ENCODE measurements around the gene SLC66A2. TPM values are rescaled to one million over a fixed set of nuclear protein-coding genes. Genes with fewer than 3 reads are reported as not detected.
A peak's percentile ranks its signal among the peaks of the same experiment; 100 is the strongest.
"Not testable (repeated sequence)": the region's sequence is repeated elsewhere in the genome, so short reads cannot be mapped to it uniquely, and the experiment has no call there.

The SLC66A2 gene
- total RNA-seq, 1 experiment from 2014 or later = 18.3 TPM

DNA sequence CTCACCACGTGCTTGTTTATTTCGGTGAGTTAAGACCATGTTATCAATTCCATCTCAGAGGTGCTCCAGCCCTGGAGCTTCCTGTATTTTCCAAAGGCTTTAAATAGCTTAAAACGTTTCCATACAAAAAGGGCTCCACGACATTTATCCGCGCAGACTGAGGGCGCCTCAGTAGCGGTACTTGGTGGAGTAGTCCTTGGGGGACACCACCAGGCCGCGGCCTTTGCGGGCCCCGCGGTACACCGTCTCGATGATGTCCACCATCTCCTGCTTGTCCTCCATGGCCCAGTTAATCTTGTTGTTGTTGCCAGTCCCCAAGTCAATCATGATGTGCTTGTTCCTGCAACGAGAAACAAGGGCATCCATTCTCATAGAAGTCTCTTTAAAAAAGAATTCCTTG is 22.1 kb upstream of the SLC66A2 start:
- no peak for DNase-seq (ENCODE audit: low read depth, low spot score)
- in situ Hi-C loops (cut with HindIII; ENCODE audit: low pct_unique_long_range_greater_than_20kb, low sequenced_read_pairs) = no loop called here

DNA sequence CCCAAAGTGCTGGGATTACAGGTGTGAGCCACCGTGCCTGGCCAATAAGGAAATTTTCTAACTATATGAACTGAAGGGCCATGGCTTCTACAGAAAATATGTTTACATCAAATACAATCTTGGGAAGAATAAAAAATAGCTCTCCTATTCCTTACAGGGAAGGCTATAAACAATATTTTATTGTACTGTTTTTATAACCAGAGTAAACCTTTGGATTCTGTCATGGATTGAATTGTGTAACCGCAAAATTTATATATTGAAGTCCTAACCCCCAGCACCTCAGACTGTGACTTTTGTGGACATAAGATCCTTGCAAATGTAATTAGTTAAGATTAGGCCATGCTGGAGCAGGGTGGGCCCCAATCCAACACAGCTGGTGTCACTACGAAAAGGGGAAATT is 21.3 kb upstream of the SLC66A2 start:
- DNase-seq (ENCODE audit: low read depth, low spot score) = no peak
- in situ Hi-C loops (cut with HindIII; ENCODE audit: low pct_unique_long_range_greater_than_20kb, low sequenced_read_pairs) = no loop called here

DNA sequence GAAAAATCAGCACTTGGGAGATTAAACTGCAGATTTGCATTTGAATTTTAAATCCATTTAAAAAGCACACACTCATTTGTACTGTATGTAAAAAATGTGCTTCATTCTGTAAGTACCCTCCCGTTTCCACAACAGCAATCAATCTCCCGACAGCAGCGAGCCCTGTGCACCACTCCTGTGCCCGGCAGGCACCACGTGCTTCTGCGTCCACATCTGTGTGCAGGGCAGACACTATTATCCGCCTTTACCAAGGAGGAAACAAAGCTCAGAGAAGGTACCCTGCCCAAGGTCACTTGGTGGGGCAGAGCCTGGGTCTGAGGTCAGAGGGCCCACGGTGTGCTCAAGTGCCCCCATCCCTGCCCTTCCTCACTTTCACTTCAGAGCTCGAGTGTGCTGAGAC is 20.5 kb upstream of the SLC66A2 start:
- in situ Hi-C loops (cut with HindIII; ENCODE audit: low pct_unique_long_range_greater_than_20kb, low sequenced_read_pairs) = no loop called here

DNA sequence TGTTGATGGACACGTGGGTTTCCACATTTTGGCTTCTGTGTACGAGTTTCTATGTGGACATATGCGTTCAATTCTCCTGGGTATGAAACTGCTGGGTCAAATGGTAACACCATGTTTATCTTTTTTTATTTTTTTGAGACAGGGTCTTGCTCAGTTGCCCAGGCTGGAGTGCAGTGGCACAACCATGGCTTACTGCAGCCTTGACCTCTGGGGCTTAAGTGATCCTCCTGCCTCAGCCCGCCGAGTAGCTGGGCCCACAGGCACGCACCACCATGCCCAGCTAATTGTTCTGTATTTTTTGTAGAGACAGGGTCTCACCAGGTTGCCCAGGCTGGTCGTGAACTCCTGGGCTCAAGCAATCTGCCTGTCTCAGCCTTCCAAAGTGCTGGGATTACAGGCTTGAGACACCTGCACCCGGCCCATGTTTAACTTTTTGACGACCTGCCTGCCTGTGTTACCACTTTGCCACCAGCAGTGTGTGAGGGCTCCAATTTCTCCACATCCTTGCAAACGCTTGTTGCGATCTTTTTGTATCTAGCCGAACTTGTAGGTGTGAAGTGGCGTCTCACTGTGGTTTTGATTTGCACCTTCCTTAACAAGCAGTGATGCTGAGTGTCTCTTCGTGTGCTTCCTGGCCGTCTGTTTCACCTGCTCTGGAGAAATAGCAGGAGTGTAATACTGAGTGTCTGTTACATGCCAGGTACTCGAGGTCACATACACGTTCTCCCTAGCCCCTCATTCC is 19.9 kb upstream of the SLC66A2 start:
- in situ Hi-C loops (cut with HindIII; ENCODE audit: low pct_unique_long_range_greater_than_20kb, low sequenced_read_pairs) = no loop called here
- no peak for DNase-seq (ENCODE audit: low read depth, low spot score)

More for the DNA sequence above, 20.5 kb upstream of the SLC66A2 start:
- DNase-seq (ENCODE audit: low read depth, low spot score) = no peak

DNA sequence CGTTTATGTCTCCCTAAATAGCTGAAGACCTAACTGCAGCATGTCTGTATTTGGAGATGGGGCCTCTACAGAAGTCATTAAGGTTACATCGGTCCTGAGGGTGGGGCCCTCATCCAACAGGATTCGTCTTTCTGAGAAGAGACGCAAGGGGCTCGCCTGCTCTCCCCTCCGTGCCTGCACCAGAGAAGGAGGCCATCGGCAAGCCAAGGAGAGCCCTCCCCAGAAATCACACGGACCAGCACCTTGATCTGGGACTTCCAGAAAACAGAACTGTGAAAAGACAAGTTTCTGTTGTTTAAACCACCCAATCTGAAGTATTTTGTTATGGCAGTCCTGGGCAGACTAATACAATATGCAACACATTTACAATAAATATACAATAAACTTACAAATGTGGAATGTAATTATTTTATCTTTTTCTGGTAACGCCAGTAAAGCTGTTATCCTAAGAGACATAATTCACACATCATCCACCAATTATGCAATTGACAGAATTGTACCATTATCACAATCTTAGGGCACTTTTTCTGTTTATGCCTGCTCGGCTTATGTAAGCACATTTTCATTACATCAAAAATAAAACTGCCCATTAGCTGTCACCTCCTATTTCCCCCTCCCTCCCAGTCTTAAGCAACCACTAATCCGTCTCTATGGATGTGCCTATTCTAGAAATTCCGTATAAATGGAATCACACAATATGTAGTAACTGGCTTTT is 19.1 kb upstream of the SLC66A2 start:
- in situ Hi-C loops (cut with HindIII; ENCODE audit: low pct_unique_long_range_greater_than_20kb, low sequenced_read_pairs) = no loop called here
- no peak for DNase-seq (ENCODE audit: low read depth, low spot score)

DNA sequence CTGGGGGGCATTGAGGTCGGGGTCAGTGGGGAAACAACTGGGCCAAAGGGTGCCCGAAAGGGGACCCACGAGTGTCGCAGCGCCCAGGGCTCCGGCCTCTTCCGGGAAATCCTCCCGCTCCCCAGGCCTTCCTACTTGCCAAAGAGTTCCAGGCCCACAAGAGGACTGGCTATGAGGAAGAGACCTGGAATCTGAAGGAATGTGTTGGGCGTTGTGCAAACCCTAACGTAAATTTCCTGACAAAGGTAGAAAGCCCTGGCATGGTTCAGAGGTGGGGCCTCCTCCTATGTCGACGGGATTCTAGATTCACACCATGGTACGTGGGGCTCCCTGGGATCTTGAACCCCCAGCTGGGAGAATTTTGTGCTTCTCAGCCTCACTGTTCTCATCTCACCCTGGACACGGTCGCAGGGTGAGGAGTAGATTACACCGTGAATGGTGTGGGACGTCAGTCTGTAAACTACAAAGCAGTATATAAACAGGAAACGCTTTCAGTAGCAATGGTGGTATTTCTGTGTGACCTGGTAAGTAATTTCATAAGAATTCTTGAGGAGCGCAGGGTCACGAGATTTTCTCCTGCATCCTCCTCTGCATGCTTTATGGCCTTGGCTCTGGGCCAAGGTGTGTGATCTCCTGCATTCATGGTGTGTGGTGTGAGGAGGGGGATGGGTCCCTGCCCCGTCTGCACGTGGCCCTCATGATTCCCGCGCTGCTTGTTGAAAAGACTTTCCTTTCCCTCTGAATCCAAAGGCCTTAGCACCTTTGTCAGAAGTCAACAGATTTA is 13.9 kb upstream of the SLC66A2 start:
- in situ Hi-C loops (cut with HindIII; ENCODE audit: low pct_unique_long_range_greater_than_20kb, low sequenced_read_pairs) = no loop called here
- DNase-seq (ENCODE audit: low read depth, low spot score) = peak; percentile 85

DNA sequence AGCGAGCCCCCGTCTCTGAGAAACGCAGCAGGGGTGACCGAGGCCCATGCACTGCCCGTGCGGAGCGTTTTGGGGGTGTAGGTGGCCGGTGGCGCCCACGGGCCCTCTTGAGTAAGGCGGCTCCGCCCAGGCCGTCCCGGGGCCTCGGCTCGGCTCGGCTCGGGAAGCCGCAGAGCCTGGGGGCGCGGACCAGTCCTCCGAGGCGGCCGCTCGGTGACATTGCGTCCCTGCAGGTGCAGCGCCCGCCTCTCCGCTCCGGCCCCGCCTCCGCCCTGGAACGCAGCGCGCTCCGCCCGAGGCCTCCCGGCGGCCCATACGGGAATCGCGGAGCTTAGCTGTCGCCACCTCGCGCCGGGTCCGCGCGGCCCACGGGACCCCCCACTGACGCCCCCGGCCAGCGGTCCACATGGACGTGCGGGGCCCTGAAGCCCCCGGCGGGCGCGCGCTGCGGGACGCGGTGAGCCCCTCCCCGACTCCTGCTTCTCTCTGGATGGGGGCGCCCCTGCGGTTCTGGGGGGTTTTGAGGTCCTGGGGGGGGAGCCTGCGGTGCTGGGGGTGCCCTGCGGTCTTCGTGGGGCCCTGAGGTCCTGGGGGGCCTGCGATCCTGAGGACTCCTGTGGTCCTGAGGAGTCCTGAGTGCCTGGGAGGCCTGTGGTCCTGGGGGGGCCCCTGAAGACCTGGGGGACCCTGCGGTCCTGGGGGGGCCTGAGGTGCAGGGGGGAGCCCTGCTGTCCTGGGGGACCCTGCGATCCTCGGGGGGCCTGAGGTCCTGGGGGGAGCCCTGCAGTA is 13.1 kb upstream of the SLC66A2 start, which contains the start of gene HSBP1L1:
Gene HSBP1L1, plus strand, starts transcription at position 314 of the 789 bp plus-strand sequence. Its CDS starts 93 bp downstream, at position 407.
- peak; percentile 45 for DNase-seq (ENCODE audit: low read depth, low spot score)
- in situ Hi-C loops (cut with HindIII; ENCODE audit: low pct_unique_long_range_greater_than_20kb, low sequenced_read_pairs) = no loop called here

DNA sequence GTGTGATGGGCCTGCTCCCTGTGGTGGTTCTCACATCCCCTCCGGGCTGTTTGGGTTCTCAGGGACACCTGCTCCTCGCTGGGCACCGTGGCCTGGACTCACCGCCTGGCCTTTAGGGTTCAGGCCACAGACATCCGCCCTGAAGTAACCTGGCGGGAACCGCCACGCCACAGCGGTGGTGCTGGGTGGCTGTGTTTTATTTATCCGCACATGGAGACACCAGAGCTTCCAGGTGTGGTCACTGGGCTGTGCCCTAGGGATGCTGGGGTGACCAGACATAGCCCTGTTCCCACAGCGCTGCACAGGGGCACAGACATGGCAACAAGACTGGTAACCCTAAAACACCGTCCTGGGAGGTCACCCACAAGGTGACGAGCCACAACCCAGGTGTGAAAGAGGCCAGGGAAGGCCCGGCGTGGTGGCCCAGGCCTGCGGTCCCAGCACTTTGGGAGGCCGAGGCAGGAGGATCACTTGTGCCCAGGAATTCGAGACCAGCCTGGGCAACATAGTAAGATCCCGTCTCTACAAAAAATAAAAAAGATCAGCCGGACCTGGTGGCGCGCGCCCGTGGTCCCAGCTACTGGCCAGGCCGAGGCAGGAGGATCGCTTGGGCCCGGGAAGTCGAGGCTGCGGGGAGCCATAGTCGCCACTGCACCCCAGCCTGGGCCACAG is 12.3 kb upstream of the SLC66A2 start:
- in situ Hi-C loops (cut with HindIII; ENCODE audit: low pct_unique_long_range_greater_than_20kb, low sequenced_read_pairs) = no loop called here
- no peak for DNase-seq (ENCODE audit: low read depth, low spot score)

DNA sequence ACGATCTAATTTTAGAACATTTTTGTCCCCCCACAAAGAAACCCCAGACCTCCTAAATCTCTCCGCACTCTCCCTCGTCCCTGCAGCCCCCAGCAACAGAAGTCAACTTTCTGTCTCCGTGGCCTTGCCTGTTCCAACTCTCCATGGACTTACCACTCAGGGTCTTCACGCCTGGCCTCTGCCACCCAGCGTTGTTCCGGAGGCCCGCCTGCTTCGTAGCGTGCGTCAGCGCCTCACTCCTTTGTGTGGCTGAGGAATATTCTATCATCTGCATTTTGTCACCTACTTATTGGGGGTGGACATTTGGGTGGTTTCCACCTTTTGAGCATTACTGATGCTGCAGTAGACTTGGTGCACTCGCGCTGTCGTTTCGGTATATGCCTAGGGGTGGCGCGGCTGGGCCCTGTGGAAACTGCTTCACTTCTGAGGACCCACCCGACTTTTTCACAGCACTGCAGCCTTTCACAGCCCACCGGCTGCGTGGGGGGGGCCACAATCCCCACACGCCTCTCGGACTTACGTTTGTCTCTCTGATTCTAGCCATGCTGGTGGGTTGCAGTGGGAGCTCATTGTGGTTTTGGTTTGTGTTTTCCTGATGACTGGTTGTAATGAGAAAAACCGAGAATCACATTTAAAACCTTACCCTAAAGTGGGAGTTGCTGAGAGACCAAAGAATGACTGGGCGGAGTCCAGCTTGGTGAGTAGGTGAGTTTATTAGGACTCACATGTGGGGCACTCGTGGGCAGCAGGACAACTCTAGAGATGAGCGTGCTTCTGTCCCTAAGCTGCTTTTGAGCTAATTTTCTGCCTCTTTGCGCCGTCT is 11.6 kb upstream of the SLC66A2 start:
- in situ Hi-C loops (cut with HindIII; ENCODE audit: low pct_unique_long_range_greater_than_20kb, low sequenced_read_pairs) = no loop called here
- no peak for DNase-seq (ENCODE audit: low read depth, low spot score)

DNA sequence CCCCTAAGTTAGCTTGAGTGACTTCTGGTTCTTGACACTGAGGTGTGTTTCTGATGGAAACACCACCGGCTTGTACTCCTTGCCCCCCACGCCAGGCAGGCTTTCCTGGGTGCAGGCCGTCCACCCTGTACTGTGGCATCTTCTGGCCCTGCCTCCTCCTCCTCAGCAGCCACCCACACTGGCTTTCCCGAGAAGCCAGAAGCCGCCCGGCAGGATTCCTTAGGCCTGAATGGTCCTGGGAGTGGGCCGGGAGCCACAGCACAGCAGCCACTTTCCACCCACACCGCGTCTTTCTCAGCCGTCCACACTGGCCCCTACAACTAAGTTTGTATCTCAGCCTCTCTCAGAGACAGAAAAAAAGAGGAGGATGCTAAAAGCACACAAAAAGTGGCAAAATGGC is 10.9 kb upstream of the SLC66A2 start:
- DNase-seq (ENCODE audit: low read depth, low spot score) = no peak
- in situ Hi-C loops (cut with HindIII; ENCODE audit: low pct_unique_long_range_greater_than_20kb, low sequenced_read_pairs) = no loop called here

DNA sequence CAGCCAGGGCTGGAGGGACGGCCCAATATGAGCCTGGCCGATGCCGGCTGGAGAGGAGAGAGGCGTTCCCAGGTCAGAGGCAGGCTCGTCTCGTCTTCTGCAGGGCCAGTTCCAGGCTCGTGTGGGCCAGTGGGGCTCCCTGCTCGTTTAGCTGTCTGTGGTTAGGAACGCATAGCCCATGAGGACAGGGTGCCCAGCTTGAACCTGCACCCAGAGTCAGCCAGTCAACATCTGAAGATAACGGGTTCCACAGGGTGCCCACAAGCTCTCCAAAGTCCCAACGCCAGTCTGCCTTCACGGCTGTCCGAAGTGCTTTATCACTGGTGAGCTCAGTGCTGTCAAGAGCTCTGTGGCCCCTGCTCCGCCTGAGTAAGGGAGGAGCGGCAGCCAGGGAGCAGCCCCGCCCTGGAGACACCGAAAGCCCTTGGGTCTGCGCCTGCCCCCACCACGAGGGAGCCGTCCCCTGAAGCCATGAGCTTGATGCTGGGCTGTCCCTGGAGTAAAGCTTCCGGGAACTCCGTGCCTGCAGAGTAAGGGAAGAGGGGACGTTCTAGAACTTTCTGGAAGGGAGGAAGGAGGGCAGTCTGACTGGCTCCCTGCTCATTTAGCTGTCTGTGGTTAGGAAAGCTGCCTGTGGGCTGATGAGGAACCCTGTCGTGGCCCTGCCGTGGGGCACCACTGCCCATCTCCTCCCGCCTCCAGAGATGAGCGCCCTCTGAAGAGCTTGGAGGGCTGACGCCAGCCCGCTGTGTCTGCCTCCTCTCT is 10.3 kb upstream of the SLC66A2 start:
- no peak for DNase-seq (ENCODE audit: low read depth, low spot score)
- in situ Hi-C loops (cut with HindIII; ENCODE audit: low pct_unique_long_range_greater_than_20kb, low sequenced_read_pairs) = no loop called here

DNA sequence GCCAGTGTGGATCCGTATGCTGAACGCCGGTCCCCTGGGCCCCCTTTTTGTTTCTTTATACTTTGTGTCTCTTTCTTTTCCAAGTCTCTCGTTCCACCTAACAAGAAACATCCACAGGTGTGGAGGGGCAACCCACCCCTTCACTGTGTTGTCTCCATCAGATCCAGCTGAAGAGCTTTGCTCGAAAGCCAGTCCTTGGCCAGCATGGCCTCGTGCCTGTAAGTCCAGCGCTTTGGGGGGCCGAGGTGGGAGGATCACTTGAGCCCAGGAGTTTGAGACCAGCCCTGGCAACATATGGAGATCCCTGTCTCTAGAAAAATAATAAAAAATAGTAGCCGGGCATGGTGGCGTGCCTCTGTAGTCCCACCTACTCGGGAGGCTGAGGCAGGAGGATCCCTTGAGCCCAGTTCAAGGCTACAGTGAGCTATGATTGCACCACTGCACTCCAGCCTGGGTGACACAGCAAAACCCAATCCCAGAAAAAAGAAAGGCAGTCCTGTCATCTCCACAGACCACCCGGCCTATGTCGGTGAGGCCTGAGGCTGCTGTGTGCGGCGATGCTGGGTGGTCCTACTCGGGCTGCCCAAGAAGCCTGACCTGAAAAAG is 9.6 kb upstream of the SLC66A2 start:
- in situ Hi-C loops (cut with HindIII; ENCODE audit: low pct_unique_long_range_greater_than_20kb, low sequenced_read_pairs) = no loop called here
- DNase-seq (ENCODE audit: low read depth, low spot score) = no peak

DNA sequence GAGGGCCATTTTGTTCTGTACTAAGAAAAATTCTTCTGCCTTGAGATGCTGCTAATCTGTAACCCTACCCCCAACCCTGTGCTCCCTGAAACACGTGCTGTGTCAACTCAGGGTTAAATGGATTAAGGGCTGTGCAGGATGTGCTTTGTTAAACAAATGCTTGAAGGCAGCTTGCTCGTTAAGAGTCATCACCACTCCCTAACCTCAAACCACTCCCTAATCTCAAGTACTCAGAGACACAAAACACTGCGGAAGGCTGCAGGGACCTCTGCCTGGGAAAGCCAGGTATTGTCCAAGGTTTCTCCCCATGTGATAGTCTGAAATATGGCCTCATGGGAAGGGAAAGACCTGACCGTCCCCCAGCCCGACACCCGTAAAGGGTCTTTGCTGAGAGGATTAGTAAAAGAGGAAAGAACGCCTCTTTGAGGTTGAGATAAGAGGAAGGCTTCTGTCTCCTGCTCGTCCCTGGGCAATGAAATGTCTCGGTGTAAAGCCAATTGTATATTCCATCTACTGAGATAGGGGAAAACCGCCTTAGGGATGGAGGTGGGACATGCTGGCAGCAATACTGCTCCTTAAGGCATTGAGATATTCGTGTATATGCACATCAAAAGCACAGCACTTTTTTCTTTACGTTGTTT is 8.8 kb upstream of the SLC66A2 start:
- in situ Hi-C loops (cut with HindIII; ENCODE audit: low pct_unique_long_range_greater_than_20kb, low sequenced_read_pairs); DNase-seq (ENCODE audit: low read depth, low spot score): not testable (repeated sequence)

DNA sequence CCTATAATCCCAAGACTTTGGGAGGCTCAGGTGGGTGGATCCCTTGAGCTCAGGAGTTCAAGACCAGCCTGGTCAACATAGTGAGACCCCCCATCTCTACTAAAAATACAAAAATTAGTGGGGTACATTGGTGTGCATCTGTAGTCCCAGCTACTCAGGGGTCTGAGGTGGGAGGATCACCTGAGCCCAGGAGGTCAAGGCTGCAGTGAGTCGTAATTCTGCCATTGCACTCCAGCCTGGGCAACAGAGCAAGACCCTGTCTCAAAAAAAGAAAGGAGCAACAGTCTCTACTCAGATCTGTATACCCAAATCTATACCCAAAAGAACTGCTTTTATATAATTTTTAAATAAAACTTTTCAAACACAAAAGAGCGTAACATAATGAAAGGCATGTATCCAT is 7.5 kb upstream of the SLC66A2 start:
- in situ Hi-C loops (cut with HindIII; ENCODE audit: low pct_unique_long_range_greater_than_20kb, low sequenced_read_pairs) = no loop called here
- DNase-seq (ENCODE audit: low read depth, low spot score) = no peak

DNA sequence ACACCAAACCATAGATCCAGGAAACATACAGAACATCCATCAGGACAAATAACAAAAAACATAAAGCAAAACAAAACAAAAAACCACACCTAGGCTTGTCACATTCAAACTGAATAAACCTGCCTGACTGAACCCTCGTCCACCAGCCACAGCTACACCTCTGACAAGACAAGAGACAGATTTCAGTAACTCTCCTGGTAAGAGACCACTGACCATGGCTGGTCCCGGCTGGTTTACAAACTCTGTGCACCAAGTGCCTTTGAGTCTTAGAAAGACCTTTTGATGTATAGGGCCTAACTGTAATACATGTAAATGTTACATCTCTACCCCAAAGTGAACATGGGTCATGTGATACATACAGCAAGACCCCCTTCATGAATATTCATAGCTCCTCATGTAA is 4.8 kb upstream of the SLC66A2 start:
- DNase-seq (ENCODE audit: low read depth, low spot score) = no peak
- in situ Hi-C loops (cut with HindIII; ENCODE audit: low pct_unique_long_range_greater_than_20kb, low sequenced_read_pairs) = no loop called here

Data from SK-MEL-5 (cell line).